ENCODE measurements around the gene OXSR1. TPM values are rescaled to one million over a fixed set of nuclear protein-coding genes. Genes with fewer than 3 reads are reported as not detected.

Gene OXSR1
- total RNA-seq, 1 experiment from 2014 or later, result 33.2 TPM

DNA sequence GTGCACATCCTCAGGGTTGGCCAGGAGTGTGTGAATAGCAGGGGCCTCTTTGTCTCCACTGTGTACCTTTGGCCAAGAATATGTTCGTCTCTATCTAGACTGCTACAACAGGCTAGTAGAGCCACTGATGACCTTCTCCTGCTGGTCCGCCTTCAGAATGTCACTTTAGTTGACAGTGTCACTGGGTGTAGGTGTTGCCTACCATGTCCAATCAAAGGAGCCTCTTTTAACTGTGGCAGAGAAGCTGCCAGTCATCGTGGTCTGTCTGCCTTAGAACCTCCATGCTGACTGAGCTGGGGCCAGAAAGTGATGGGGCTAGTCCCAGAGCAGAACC is 40.1 kb downstream of the OXSR1 start:
- no peaks in the 10 kb centered on the region for H3K27me3 ChIP-seq (ENCODE audit: control insufficient read depth, insufficient read depth, low read length)
- BruUV-seq (replicated peaks), result no TSS peak
- no peak overlapping the region for H3K27ac ChIP-seq (ENCODE audit: low read length)
- H3K9me3 ChIP-seq (ENCODE audit: control insufficient read depth, insufficient read depth, low read depth, low read length), result no peaks in the 10 kb centered on the region
- no peak for ATAC-seq
- in situ Hi-C loops (cut with HindIII; ENCODE audit: low pct_unique_long_range_greater_than_20kb, low sequenced_read_pairs) (no loop called here), intact Hi-C loops (cut with micrococcal nuclease; ENCODE audit: unreplicated experiment) (no loop called here)
- POLR2A ChIA-PET, result no interaction called here
- no peak for DNase-seq (ENCODE audit: low read depth, low spot score)
- peaks cover 2% of the 10 kb centered on the region; the same call in 1 of the 2 replicates for H3K36me3 ChIP-seq (ENCODE audit: control insufficient read depth, insufficient read depth, low read length)
- CTCF ChIA-PET, result no interaction called here
- no peak overlapping the region for H3K4me3 ChIP-seq (ENCODE audit: low read depth in 2 of 2, low read length in 2 of 2)
- TF ChIP-seq SIN3A (IDR thresholded peaks at IDR 0.05; ENCODE audit: borderline replicate concordance, insufficient read depth, low read depth, low read length), result no peak
- TF ChIP-seq POLR2AphosphoS5 (IDR thresholded peaks at IDR 0.05; ENCODE audit: low read depth, low read length), result no peak
- TF ChIP-seq, protein P1, sequence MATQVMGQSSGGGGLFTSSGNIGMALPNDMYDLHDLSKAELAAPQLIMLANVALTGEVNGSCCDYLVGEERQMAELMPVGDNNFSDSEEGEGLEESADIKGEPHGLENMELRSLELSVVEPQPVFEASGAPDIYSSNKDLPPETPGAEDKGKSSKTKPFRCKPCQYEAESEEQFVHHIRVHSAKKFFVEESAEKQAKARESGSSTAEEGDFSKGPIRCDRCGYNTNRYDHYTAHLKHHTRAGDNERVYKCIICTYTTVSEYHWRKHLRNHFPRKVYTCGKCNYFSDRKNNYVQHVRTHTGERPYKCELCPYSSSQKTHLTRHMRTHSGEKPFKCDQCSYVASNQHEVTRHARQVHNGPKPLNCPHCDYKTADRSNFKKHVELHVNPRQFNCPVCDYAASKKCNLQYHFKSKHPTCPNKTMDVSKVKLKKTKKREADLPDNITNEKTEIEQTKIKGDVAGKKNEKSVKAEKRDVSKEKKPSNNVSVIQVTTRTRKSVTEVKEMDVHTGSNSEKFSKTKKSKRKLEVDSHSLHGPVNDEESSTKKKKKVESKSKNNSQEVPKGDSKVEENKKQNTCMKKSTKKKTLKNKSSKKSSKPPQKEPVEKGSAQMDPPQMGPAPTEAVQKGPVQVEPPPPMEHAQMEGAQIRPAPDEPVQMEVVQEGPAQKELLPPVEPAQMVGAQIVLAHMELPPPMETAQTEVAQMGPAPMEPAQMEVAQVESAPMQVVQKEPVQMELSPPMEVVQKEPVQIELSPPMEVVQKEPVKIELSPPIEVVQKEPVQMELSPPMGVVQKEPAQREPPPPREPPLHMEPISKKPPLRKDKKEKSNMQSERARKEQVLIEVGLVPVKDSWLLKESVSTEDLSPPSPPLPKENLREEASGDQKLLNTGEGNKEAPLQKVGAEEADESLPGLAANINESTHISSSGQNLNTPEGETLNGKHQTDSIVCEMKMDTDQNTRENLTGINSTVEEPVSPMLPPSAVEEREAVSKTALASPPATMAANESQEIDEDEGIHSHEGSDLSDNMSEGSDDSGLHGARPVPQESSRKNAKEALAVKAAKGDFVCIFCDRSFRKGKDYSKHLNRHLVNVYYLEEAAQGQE (IDR thresholded peaks at IDR 0.05; ENCODE audit: insufficient read depth in 1 of 2, low read depth in 2 of 2, low read length in 1 of 2), result no peak
- TF ChIP-seq, protein P2, sequence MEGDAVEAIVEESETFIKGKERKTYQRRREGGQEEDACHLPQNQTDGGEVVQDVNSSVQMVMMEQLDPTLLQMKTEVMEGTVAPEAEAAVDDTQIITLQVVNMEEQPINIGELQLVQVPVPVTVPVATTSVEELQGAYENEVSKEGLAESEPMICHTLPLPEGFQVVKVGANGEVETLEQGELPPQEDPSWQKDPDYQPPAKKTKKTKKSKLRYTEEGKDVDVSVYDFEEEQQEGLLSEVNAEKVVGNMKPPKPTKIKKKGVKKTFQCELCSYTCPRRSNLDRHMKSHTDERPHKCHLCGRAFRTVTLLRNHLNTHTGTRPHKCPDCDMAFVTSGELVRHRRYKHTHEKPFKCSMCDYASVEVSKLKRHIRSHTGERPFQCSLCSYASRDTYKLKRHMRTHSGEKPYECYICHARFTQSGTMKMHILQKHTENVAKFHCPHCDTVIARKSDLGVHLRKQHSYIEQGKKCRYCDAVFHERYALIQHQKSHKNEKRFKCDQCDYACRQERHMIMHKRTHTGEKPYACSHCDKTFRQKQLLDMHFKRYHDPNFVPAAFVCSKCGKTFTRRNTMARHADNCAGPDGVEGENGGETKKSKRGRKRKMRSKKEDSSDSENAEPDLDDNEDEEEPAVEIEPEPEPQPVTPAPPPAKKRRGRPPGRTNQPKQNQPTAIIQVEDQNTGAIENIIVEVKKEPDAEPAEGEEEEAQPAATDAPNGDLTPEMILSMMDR (IDR thresholded peaks at IDR 0.05), result no peak
- no peak for TF ChIP-seq TCF7L2 (IDR thresholded peaks at IDR 0.05; ENCODE audit: low read depth, low read length)
- H3K4me1 ChIP-seq (ENCODE audit: control insufficient read depth, insufficient read depth, low read length), result no peaks in the 10 kb centered on the region

GRCh38 chr3:38207254-38208003 is 42.1 kb downstream of the OXSR1 start:
- TF ChIP-seq TCF7L2 (IDR thresholded peaks at IDR 0.05; ENCODE audit: low read depth, low read length), result no peak
- TF ChIP-seq SIN3A (IDR thresholded peaks at IDR 0.05; ENCODE audit: borderline replicate concordance, insufficient read depth, low read depth, low read length), result no peak
- TF ChIP-seq, protein P1 (IDR thresholded peaks at IDR 0.05; ENCODE audit: insufficient read depth in 1 of 2, low read depth in 2 of 2, low read length in 1 of 2), result no peak
- TF ChIP-seq, protein P2 (IDR thresholded peaks at IDR 0.05), result no peak
- no peak for TF ChIP-seq POLR2AphosphoS5 (IDR thresholded peaks at IDR 0.05; ENCODE audit: low read depth, low read length)
- intact Hi-C loops (cut with micrococcal nuclease; ENCODE audit: unreplicated experiment), result no loop called here
- no peak for ATAC-seq
- Histone ChIP-seq H3K9me3 (ENCODE audit: control insufficient read depth, insufficient read depth, low read depth, low read length) (no peaks in the 10 kb centered on the region), H3K36me3 (ENCODE audit: control insufficient read depth, insufficient read depth, low read length) (no peaks in the 10 kb centered on the region; the same call in 1 of the 2 replicates), H3K4me3 (ENCODE audit: low read depth in 2 of 2, low read length in 2 of 2) (no peak overlapping the region), H3K27ac (ENCODE audit: low read length) (no peak overlapping the region), H3K27me3 (ENCODE audit: control insufficient read depth, insufficient read depth, low read length) (no peaks in the 10 kb centered on the region), H3K4me1 (ENCODE audit: control insufficient read depth, insufficient read depth, low read length) (no peaks in the 10 kb centered on the region)
- CTCF ChIA-PET, result no interaction called here
- no TSS peak for BruUV-seq (replicated peaks)
- DNase-seq (ENCODE audit: low read depth, low spot score), result no peak
- POLR2A ChIA-PET, result no interaction called here
- in situ Hi-C loops (cut with HindIII; ENCODE audit: low pct_unique_long_range_greater_than_20kb, low sequenced_read_pairs), result no loop called here

Measured in Panc1 (cell line).